ENCODE measurements around the gene TMED1.
"Not testable (repeated sequence)": the region's sequence is repeated elsewhere in the genome, so short reads cannot be mapped to it uniquely, and the experiment has no call there.

Gene TMED1

DNA sequence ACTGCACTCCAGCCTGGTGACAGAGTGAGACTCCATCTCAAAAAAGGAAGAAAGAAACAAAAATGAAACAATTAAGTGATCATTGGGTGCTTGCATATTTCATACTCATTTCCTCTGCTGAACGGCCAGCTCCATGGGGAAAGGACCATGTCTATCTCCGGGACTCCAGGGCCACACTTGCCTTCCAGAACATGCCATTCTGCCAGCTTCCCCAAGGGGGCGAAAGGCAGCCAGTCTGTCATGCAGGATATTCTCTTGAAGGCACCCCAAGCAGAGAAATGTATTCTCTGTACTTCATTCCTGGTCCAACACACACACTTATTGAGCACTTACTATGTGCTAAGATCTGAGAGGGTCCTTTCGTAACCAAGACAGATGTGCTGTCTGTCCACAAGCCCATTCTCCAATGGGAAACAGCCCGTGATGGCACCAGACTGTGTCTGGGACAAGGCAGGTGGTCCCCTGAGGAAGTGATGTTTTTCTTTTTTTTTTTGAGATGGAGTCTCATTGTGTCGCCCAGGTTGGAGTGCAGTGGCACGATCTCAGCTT lies 25.2 kb upstream of the TMED1 start:
- DNase-seq = peak; percentile 44

DNA sequence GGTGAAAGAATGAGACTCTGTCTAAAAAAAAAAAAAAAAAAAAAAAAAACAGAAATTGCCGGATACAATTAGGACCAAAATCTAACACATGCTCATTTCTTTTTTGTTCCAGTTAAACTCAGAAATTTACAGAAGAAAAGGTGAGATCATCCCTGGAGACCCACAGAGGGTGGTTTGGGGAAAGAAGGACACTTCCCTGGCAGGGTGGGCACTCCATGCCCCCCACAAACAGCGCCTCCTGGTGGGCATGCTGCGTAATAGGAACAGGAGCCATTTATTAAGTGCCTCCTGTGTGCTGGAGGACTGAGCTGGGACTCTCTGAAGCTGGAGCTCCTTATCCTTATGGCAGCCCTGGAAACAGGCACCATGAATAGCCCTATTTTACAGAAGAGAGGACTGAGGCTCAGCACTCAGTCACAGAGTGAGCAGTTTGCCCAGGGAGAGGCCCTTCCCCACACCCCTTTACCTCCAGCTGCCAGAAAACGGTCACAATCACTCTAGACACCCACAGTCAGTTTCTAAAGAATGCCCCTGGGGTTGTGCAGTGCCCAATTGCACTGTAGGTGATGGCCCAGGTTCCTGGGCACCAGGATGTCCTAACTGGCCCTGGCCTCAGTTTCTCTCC lies 22.3 kb upstream of the TMED1 start:
- peak; percentile 44 for DNase-seq

DNA sequence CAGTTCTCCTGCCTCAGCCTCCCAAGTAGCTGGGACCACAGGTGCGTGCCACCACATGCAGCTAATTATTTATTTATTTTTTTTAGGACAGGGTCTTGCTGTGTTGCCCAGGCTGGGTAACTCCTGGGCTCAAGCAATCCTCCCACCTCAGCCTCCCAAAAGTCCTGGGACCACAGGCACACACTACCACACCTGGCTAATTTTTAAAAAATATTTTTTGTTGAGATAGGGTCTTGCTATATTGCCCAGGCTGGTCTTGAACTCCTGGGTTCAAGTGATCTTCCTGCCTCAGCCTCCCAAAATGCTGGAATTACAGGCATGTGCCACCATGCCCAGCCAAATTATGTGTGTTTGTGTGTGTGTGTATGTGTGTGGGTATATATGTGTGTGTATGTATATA lies 20.9 kb upstream of the TMED1 start:
- not testable (repeated sequence) for DNase-seq

DNA sequence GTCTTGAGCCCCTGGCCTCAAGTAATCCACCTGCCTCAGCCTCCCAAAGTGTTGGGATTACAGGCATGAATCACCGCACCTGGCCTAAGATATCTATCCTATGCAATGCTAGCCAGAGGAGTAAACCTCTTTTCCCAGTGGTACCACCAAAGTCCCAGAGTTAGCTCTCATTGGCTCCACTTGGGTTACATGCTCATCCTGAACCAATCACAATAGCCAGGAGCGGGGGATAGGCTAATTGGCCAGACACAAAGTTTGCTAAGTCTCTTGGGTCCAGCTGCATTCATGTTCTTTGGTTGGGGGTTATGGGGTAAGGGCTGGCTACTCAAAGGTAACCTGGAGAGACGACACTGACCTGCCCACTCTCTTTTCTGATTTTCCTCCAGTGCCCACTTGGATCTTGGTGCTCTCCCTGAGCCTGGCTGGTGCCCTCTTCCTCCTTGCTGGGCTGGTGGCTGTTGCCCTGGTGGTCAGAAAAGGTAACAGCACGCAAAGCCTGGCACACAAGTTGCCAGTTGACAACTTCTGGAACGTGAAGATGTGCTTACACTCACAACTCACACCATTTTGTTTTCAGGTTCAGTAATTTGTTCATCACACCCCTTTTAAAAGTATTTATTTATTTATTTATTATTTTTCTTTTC lies 20.0 kb upstream of the TMED1 start:
- DNase-seq = peak; percentile 24

GRCh38 chr19:10854350-10855089 lies 18.5 kb upstream of the TMED1 start:
- DNase-seq = no peak

DNA sequence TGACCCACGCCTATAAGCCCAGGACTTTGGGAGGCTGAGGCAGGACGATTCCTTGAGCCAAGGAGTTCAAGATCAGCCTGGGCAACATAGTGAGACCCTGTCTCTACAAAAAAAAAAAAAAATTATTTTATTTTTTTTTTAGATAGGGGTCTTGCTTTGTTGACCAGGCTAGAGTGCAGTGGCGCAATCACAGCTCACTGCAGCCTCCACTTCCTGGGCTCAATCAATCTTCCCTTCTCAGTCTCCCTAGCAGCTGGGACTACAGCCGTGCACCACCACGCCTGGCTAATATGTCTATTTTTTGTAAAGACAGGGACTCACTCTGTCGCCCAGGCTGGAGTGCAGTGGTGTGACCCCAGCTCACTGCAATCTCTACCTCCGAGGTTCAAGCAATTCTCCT lies 16.9 kb upstream of the TMED1 start:
- DNase-seq = no peak

- no peak for DNase-seq
These were observed 16.2 kb upstream of the TMED1 start for GRCh38 chr19:10852098-10852800.

GRCh38 chr19:10850631-10851030 lies 14.6 kb upstream of the TMED1 start:
- no peak for DNase-seq

DNA sequence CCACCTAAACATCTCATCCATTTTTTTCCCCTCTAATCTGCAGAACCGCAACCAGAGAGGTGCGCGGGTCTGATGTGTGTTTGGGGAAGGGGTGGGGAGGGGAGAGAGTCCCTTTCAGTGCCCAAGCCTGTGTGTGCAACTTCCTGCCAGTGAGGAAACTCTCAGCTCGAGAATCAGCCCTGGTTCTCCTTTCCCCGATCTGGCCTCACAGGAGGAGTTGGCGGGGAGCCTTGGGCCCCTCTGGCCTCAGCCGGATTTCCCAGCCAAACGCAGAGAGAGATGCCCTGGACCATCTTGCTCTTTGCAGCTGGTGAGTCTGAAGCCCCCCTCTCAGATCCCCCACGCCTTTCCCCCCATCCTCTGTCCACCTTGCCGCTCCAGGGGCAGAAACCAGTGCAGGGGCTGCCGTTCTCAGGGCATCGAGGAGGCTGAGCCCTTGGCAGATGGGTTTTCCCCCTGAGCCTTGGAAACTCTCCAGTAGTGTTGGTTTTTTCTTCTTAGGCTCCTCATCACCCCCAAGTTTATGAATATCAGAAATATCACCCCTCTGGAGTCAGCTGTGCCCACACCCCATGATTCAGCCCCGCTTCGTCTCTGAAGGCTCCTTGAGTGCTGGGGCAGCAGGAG lies 12.3 kb upstream of the TMED1 start, which contains the start of gene C19orf38:
TSS of gene C19orf38 (plus strand) at position 186 of the 627 bp plus-strand sequence. CDS start at position 280, 94 bp downstream.
- no peak for DNase-seq

DNA sequence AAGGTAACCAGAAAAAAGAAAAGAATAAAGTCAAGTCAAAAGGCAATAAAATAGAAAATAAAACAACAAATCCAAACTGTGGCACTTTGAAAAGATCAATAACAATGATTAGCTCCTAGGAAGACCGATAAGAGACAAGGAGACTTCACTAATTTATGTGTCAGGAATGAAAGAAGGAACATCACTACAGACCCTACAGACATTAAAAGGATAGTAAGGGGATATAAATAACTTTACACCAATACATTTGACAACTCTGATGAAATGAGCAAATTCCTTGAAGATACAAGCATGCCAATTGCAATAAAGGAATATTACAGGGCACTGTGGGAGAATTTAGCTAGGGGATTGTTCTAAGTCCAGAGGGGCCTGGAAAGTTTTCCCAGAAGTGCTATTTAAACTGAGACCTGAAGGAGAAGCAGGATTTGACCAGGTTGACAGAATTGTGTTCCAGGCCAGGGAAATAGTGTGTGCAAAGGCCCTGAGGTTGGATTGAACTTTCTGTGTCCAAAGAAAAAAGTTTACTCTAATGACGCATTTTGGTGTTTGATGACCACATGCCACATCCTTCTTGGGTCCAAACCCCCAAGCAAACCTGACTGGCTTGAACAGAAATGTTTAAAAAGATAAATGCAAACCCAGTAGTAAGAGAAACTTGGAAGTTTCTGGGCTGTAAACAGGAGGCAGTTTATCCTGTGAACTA lies 10.6 kb upstream of the TMED1 start:
- DNase-seq = no peak

- DNase-seq = no peak
These were observed 6.8 kb upstream of the TMED1 start for GRCh38 chr19:10842788-10843187.

DNA sequence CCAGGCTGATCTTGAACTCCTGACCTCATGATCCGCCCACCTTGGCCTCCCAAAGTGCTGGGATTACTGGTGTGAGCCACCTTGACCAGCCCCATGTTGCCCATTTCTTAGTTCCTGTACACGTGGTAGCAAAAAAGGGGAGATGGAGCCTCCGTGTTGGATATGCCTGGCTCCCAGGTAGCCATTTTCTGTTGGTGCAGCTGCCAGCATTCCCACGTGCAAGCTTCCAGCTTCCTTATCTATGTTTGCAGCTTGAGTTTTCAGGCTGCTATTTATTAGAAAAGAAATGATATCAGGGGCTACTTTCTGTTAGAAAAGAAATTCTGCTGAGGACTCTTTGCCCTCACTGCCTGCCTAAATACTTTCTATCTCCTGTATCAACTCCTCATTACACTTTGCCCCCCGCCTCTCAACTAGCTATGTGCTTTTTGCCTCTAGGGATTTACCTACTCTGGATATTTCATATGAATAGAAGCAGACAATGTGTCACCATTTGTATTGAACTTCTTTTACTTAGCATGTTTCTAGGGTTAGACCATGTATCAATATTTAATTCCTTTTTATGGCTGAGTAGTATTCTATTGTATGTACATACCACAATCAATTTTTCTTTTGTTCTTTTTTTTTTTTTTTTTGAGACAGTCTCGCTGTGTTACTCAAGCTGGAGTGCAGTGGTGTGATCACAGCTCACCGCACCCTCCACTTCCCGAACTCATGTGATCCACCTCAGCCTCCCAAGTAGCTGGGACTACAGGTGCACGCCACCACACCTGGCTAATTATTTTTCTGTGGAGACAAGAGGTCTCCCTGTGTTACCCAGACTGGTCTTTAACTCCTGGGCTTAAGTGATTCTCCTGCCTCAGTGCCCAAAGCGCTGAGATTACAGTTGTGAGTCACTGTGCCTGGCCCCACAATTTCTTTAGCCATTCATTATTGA lies 3.4 kb upstream of the TMED1 start:
- DNase-seq = no peak

- DNase-seq = no peak
These were observed 2.4 kb upstream of the TMED1 start for GRCh38 chr19:10838377-10838776.

DNA sequence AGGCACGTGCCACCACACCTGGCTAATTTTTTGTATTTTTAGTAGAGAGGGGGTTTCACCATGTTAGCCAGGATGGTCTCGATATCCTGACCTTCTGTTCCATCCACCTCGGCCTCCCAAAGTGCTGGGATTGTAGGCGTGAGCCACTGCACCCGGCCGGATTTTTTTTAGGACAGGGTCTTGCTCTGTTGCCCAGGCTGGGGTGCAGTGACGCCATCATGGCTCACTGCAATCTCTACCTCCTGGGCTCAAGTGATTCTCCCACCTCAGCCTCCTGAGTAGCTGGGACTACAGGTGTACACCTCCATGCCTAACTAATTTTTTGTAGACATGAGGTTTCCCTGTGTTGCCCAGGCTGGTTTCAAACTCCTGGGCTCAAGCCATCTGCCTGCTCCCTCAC lies 1.6 kb upstream of the TMED1 start:
- not testable (repeated sequence) for DNase-seq

- peak; percentile 88 for DNase-seq
These were observed 693 bp upstream of the TMED1 start for GRCh38 chr19:10836479-10837330.

GRCh38 chr19:10835089-10835753 lies 791 bp downstream of the TMED1 start:
- no peak for DNase-seq

DNA sequence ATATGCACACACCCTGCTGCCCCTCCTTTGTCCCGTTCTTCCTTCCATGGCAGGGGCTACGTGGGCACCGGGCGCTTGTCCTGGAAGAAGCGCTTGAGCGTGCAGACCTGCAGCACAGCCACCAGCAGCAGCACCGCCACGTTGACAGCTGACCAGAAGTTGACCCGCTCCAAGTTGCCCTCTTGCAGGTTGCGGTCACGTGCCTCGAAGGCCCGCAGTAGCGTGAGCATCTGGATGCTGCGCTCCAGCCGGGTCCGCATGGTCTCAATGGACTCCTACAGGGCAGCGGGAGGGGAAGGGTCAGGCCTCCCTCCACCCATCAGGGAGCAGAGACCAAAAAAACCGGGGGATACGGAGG lies 3.1 kb downstream of the TMED1 start:
- no peak for DNase-seq

- DNase-seq = no peak
These were observed 3.7 kb downstream of the TMED1 start for GRCh38 chr19:10831987-10832938.
